ENCODE measurements around the gene CD200R1. TPM values are rescaled to one million over a fixed set of nuclear protein-coding genes. Genes with fewer than 3 reads are reported as not detected.

The CD200R1 gene
- total and polyA plus RNA-seq, 2 of the 4 experiments (the other 2 are of a cell fraction) = under 0.01 to 0.05 TPM

DNA sequence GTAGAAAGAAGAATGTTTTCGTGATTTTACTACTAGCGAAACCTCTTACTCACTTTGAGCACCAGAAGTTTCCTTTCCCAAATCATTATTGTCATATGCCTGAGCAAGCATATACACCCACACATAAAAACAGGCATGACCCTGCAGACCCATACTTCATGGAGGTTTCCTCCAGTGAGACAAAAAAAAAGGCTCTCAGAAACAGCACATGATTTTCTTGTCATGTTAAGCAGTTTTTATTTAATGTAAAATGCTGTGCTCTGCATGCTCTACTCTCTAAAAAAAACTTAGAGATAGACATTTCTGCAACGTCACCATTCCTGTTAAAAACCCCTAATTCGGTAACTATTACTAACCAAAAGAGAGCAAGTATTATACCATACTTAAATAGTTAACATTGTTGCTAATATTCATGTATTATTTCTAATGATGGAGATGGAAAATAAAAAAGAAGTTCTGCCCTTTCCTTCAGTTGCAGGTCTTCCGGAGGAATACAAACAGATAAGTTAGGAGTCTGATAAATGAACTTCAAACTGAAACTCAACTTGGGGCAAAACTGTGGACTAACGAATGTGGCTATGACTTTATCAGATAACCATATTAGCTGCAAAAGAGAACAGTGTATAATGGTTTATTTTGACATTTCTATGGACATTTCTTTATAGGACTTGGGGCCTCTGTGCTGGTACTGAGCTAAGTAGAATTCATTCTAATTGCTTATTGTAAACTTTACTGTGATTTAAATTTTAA lies 15.9 kb downstream of the CD200R1 start:
- Histone ChIP-seq H3K4me3 (ENCODE audit: insufficient read depth, low read depth, low read length) (no peak overlapping the region), H4K8ac (ENCODE audit: low read depth in 2 of 2, low read length in 2 of 2) (no peak overlapping the region), H2AK5ac (ENCODE audit: low read depth, low read length) (no peak overlapping the region), H4K5ac (ENCODE audit: low read depth, low read length) (no peak overlapping the region), H3K14ac (replicated peaks; ENCODE audit: low read depth, low read length) (no peak overlapping the region), H3K56ac (ENCODE audit: extremely low read depth, insufficient read depth, low read length) (no peak overlapping the region), H3K9me1 (ENCODE audit: insufficient read depth, low read length) (no peaks in the 10 kb centered on the region), H3K23ac (ENCODE audit: low read depth, low read length) (no peak overlapping the region), H2AFZ (replicated peaks; ENCODE audit: low read length, poor library complexity) (no peak overlapping the region), H3K27ac (ENCODE audit: insufficient read depth, low read length) (no peak overlapping the region), H3K79me1 (ENCODE audit: low read depth in 1 of 2, low read length in 2 of 2) (no peaks in the 10 kb centered on the region), H3K4me2 (ENCODE audit: low read depth, low read length) (no peak overlapping the region), H3K27me3 (ENCODE audit: control insufficient read depth, insufficient read depth, low read length) (peaks cover 4% of the 10 kb centered on the region; the same call in 1 of the 2 replicates), H2BK15ac (ENCODE audit: low read depth, low read length) (no peak overlapping the region), H4K20me1 (ENCODE audit: insufficient read depth, low read length) (no peaks in the 10 kb centered on the region), H3K9ac (ENCODE audit: low read depth, low read length) (no peak overlapping the region), H2BK20ac (ENCODE audit: low read depth, low read length) (no peak overlapping the region), H2BK5ac (ENCODE audit: low read depth, low read length, poor library complexity, severe bottlenecking) (no peak overlapping the region), H2BK120ac (ENCODE audit: low read depth, low read length) (no peak overlapping the region), H3K4me1 (ENCODE audit: control insufficient read depth, insufficient read depth, low read length) (no peaks in the 10 kb centered on the region), H3K9me3 (ENCODE audit: control insufficient read depth, insufficient read depth, low read length) (no peaks in the 10 kb centered on the region), H4K91ac (ENCODE audit: insufficient read depth, low read depth, low read length) (no peak overlapping the region), H3K18ac (ENCODE audit: low read depth, low read length) (no peak overlapping the region), H2AK9ac (replicated peaks; ENCODE audit: low read depth, low read length, poor library complexity) (no peak overlapping the region), H3K36me3 (ENCODE audit: control insufficient read depth, insufficient read depth, low read length) (no peaks in the 10 kb centered on the region), H3K4ac (ENCODE audit: low read depth, low read length) (no peak overlapping the region)
- dilution Hi-C loops (cut with HindIII; ENCODE audit: low sequenced_read_pairs, unreplicated experiment) (no loop called here), intact Hi-C loops (cut with micrococcal nuclease) (no loop called here), in situ Hi-C loops (cut with MboI; ENCODE audit: low sequenced_read_pairs) (no loop called here)
- no TSS peak for BruUV-seq (replicated peaks)
- TF ChIP-seq RCOR1 (IDR thresholded peaks at IDR 0.05; ENCODE audit: insufficient replicate concordance, low read length) = no peak
- TF ChIP-seq POLR2A (IDR thresholded peaks at IDR 0.05; ENCODE audit: low read depth, low read length) = no peak
- TF ChIP-seq RAD21 (IDR thresholded peaks at IDR 0.05; ENCODE audit: low read length) = no peak
- no peak for TF ChIP-seq FOS (IDR thresholded peaks at IDR 0.05; ENCODE audit: low read depth, low read length)
- TF ChIP-seq, protein P1, sequence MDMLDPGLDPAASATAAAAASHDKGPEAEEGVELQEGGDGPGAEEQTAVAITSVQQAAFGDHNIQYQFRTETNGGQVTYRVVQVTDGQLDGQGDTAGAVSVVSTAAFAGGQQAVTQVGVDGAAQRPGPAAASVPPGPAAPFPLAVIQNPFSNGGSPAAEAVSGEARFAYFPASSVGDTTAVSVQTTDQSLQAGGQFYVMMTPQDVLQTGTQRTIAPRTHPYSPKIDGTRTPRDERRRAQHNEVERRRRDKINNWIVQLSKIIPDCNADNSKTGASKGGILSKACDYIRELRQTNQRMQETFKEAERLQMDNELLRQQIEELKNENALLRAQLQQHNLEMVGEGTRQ (IDR thresholded peaks at IDR 0.05; ENCODE audit: low read depth, low read length) = no peak
- TF ChIP-seq SMC3 (IDR thresholded peaks at IDR 0.05; ENCODE audit: low read depth, low read length) = no peak
- TF ChIP-seq, protein P2, sequence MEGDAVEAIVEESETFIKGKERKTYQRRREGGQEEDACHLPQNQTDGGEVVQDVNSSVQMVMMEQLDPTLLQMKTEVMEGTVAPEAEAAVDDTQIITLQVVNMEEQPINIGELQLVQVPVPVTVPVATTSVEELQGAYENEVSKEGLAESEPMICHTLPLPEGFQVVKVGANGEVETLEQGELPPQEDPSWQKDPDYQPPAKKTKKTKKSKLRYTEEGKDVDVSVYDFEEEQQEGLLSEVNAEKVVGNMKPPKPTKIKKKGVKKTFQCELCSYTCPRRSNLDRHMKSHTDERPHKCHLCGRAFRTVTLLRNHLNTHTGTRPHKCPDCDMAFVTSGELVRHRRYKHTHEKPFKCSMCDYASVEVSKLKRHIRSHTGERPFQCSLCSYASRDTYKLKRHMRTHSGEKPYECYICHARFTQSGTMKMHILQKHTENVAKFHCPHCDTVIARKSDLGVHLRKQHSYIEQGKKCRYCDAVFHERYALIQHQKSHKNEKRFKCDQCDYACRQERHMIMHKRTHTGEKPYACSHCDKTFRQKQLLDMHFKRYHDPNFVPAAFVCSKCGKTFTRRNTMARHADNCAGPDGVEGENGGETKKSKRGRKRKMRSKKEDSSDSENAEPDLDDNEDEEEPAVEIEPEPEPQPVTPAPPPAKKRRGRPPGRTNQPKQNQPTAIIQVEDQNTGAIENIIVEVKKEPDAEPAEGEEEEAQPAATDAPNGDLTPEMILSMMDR (conservative IDR thresholded peaks at IDR 0.05; ENCODE audit: low read depth, low read length) = no peak
- TF ChIP-seq MAZ (IDR thresholded peaks at IDR 0.05; ENCODE audit: borderline replicate concordance, low read depth, low read length) = no peak
- TF ChIP-seq NFE2L2 (IDR thresholded peaks at IDR 0.05; ENCODE audit: low read depth, low read length) = no peak
- POLR2A ChIA-PET (ENCODE audit: unreplicated experiment) = no interaction called here
- no CpG with 5 or more reads among the region's 6 CpGs for WGBS, 2 experiments (ENCODE audit: extremely low coverage in 2 of 2, insufficient read length in 1 of 2)
- ATAC-seq (ENCODE audit: low read depth) (no peak), DNase-seq (no peak)
- CTCF ChIA-PET = no interaction called here
